ENCODE results near the gene FAM107B.

DNA sequence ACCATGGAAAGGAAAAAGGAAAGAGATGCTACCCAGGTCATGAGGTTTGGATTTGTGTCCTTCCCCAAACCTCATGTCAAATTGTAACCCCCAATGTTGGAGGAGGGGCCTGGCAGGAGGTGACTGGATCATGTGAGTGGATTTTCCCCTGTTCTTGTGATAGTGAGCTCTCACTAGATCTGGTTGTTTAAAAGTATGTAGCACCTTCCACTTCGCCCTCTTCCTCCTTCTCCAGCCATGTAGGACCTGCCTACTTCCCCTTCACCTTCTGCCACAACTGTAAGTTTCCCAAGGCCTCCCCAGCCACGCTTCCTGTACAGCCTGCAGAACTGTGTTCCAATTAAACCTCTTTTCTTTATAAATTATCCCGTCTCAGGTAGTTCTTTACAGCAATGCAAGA lies 113.9 kb downstream of the FAM107B start:
- TF ChIP-seq CTCF (IDR thresholded peaks at IDR 0.05) = no peak
- no peak for TF ChIP-seq POLR2A (IDR thresholded peaks at IDR 0.05)
- TF ChIP-seq EP300 (IDR thresholded peaks at IDR 0.05) = no peak
